Measurements from ENCODE around the gene KIAA0753. TPM values are rescaled to one million over a fixed set of nuclear protein-coding genes. Genes with fewer than 3 reads are reported as not detected.

Gene KIAA0753
- total and polyA plus RNA-seq, 2 of the 8 experiments (the other 6 are each of a cell fraction or from before 2014, with no cell fraction given): 5.0 to 27.1 TPM

DNA sequence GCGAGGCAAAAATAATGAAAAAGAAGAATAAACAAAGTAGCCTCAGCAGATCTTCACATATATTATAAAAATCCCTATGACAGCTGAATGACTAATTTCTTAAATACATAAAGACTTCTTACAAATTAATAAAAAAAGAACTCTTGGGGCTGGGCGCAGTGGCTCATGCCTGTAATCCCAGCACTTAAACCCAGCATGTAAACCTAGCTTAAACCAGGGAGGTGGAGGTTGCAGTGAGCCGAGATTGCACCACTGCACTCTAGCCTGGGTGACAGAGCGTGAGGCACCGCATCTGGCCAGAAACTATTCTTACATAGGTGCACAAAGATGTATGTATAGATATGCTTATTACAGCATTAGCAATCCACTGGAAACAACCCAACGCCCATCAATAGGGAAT is 38.7 kb upstream of the KIAA0753 start:
- Histone ChIP-seq H2AFZ (ENCODE audit: low read length) (no peak overlapping the region), H3K18ac (ENCODE audit: extremely low read depth, low read length) (no peak overlapping the region), H3K27ac (ENCODE audit: low read depth, low read length) (no peak overlapping the region), H3K4me2 (ENCODE audit: insufficient read depth in 1 of 2, low read depth in 2 of 2, low read length in 2 of 2) (no peak overlapping the region), H3K4me1 (replicated peaks in 1 of 4; ENCODE audit: control insufficient read depth in 3 of 4, insufficient read depth in 4 of 4, low read length in 3 of 4) (no peaks in the 10 kb centered on the region; a peak in 2 of 7 replicates), H3K4ac (replicated peaks; ENCODE audit: insufficient read length, low read depth, low read length) (no peak overlapping the region), H2BK20ac (ENCODE audit: low read length) (no peak overlapping the region), H2BK12ac (ENCODE audit: low read depth, low read length) (no peak overlapping the region), H3K9ac (replicated peaks in 1 of 4; ENCODE audit: extremely low read depth in 1 of 4, low read depth in 3 of 4, low read length in 3 of 4) (no peak overlapping the region), H3K79me2 (ENCODE audit: control insufficient read depth in 1 of 2, insufficient read depth in 2 of 2, low read length in 2 of 2) (no peaks in the 10 kb centered on the region), H4K91ac (replicated peaks; ENCODE audit: insufficient read length, low read length) (no peak overlapping the region), H3K56ac (replicated peaks; ENCODE audit: insufficient read length, low read depth, low read length) (no peak overlapping the region), H4K8ac (ENCODE audit: extremely low read depth, insufficient read depth, low read length) (no peak overlapping the region), H4K20me1 (replicated peaks in 1 of 2; ENCODE audit: control insufficient read depth in 1 of 2, insufficient read depth in 2 of 2, low read length in 2 of 2) (no peaks in the 10 kb centered on the region), H3K23me2 (ENCODE audit: low read depth, low read length) (no peaks in the 10 kb centered on the region), H3K36me3 (ENCODE audit: control insufficient read depth in 2 of 4, insufficient read depth in 4 of 4, low read length in 3 of 4) (no peaks in the 10 kb centered on the region), H2BK5ac (ENCODE audit: low read depth, low read length) (no peak overlapping the region), H3K23ac (ENCODE audit: insufficient read length) (no peak overlapping the region), H4K5ac (ENCODE audit: insufficient read length, low read depth, low read length) (no peak overlapping the region), H2AK5ac (ENCODE audit: low read depth, low read length) (no peak overlapping the region), H3K14ac (ENCODE audit: insufficient read length) (no peak overlapping the region), H2BK120ac (replicated peaks; ENCODE audit: low read depth, low read length) (no peak overlapping the region), H3K9me3 (ENCODE audit: insufficient read depth in 2 of 2, low read depth in 1 of 2, low read length in 1 of 2) (no peaks in the 10 kb centered on the region), H2BK15ac (ENCODE audit: low read length) (no peak overlapping the region), H3K27me3 (replicated peaks in 1 of 4; ENCODE audit: control insufficient read depth in 3 of 4, extremely low read depth in 1 of 4, insufficient read depth in 3 of 4, low read length in 3 of 4) (no peaks in the 10 kb centered on the region), H3K4me3 (ENCODE audit: extremely low read depth in 1 of 4, insufficient read depth in 2 of 4, low read depth in 3 of 4, low read length in 4 of 4) (no peak overlapping the region), H3K79me1 (ENCODE audit: low read depth, low read length) (no peaks in the 10 kb centered on the region)
- TF ChIP-seq, protein P1, sequence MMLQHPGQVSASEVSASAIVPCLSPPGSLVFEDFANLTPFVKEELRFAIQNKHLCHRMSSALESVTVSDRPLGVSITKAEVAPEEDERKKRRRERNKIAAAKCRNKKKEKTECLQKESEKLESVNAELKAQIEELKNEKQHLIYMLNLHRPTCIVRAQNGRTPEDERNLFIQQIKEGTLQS (IDR thresholded peaks at IDR 0.05; ENCODE audit: insufficient read depth, low read depth, low read length): no peak
- no peak for TF ChIP-seq ASH2L (IDR thresholded peaks at IDR 0.05; ENCODE audit: low read length)
- no peak for TF ChIP-seq TAF1 (IDR thresholded peaks at IDR 0.05; ENCODE audit: low read depth, low read length)
- TF ChIP-seq KDM4A (IDR thresholded peaks at IDR 0.05; ENCODE audit: low read depth, low read length, severe bottlenecking): no peak
- no peak for TF ChIP-seq CTBP2 (IDR thresholded peaks at IDR 0.05; ENCODE audit: borderline replicate concordance, insufficient read depth, insufficient read length, low read length)
- TF ChIP-seq BACH1 (IDR thresholded peaks at IDR 0.05; ENCODE audit: low read length): no peak
- TF ChIP-seq GTF2F1 (IDR thresholded peaks at IDR 0.05; ENCODE audit: borderline replicate concordance, low read depth, low read length): no peak
- TF ChIP-seq GABPA (IDR thresholded peaks at IDR 0.05; ENCODE audit: borderline replicate concordance, insufficient read depth, low read length): no peak
- no peak for TF ChIP-seq NANOG (IDR thresholded peaks at IDR 0.05; ENCODE audit: insufficient read depth, low read depth, low read length, poor library complexity, severe bottlenecking)
- no peak for TF ChIP-seq SP1 (IDR thresholded peaks at IDR 0.05; ENCODE audit: low read depth, low read length)
- TF ChIP-seq CBX5 (IDR thresholded peaks at IDR 0.05; ENCODE audit: low read depth, low read length): no peak
- no peak for TF ChIP-seq RFX5 (IDR thresholded peaks at IDR 0.05; ENCODE audit: borderline replicate concordance, low read depth, low read length)
- TF ChIP-seq CHD2 (IDR thresholded peaks at IDR 0.05; ENCODE audit: low read length): no peak
- no peak for FAIRE-seq
- DNase-seq (ENCODE audit: low read depth in 1 of 2, low spot score in 2 of 2): no peak
- POLR2A ChIA-PET (ENCODE audit: partially characterized antibody): no interaction called here
- CTCF ChIA-PET (ENCODE audit: partially characterized antibody): interaction anchor here (1.1 to 3.2 kb wide), 2 partner anchors 22 to 27 kb away, joined by 3 to 17 read pairs; no protein-coding TSS in a partner anchor
- WGBS, 2 experiments (ENCODE audit: extremely low coverage in 1 of 2, insufficient coverage in 1 of 2, insufficient read length in 1 of 2, insufficient replicate concordance in 2 of 2, low coverage in 1 of 2, low lambda C conversion rate in 2 of 2, missing lambda C conversion rate in 1 of 2): 89% methylated on average over 6 of the region's 6 CpGs; no CpG with 5 or more reads in 1 of the 2 experiments
